HL-60 (cell line): ENCODE results near the gene PI3.
"Not testable (repeated sequence)": the region's sequence is repeated elsewhere in the genome, so short reads cannot be mapped to it uniquely, and the experiment has no call there.

ENCODE experiments used
- DNase-seq, 2 experiments: peaks; one replicate each; pipeline ENCODE4 v3.0.0-alpha.2; 2010 to 2020; ENCODE audit warnings: low read depth in 1 of 2, low spot score in 1 of 2
- H3K27ac ChIP-seq: fragments of 250-450 bp; sonication (Bioruptor Pico); replicated peaks from 2 replicates; pipeline ENCODE4 v1.5.1; 2020; ENCODE audit warnings: mild to moderate bottlenecking, moderate library complexity
- H3K27me3 ChIP-seq: fragments of 250-450 bp; sonication (Bioruptor Pico); 2 replicates; pipeline ENCODE4 v1.5.1; 2021; ENCODE audit warnings: mild to moderate bottlenecking, moderate library complexity; ENCODE audit not compliant: insufficient read depth, poor library complexity, severe bottlenecking
- H3K4me3 ChIP-seq: replicated peaks from 2 replicates; pipeline ENCODE4 v1.5.1; 2011; ENCODE audit warnings: mild to moderate bottlenecking, control low read depth, low read length; ENCODE audit not compliant: insufficient read depth
- GABPA ChIP-seq: IDR thresholded peaks from 2 replicates; pipeline ENCODE4 v1.6.1; 2012; ENCODE audit warnings: low read depth
- POLR2AphosphoS5 ChIP-seq: IDR thresholded peaks from 2 replicates; pipeline ENCODE4 v1.6.1; 2012; ENCODE audit warnings: low read depth
- SPI1 ChIP-seq: IDR thresholded peaks from 2 replicates; pipeline ENCODE4 v1.6.1; 2012; ENCODE audit warnings: low read depth, mild to moderate bottlenecking, borderline replicate concordance
- TF ChIP-seq, protein P1 (sequence below): IDR thresholded peaks from 2 replicates; pipeline ENCODE4 v1.6.1; 2012; ENCODE audit warnings: low read depth; ENCODE audit not compliant: insufficient replicate concordance
- TF ChIP-seq, protein P2 (sequence below): IDR thresholded peaks from one replicate; pipeline ENCODE4 v1.5.1; 2011; ENCODE audit warnings: low read length, control low read depth, inconsistent platforms; ENCODE audit not compliant: insufficient read depth

Gene PI3

DNA sequence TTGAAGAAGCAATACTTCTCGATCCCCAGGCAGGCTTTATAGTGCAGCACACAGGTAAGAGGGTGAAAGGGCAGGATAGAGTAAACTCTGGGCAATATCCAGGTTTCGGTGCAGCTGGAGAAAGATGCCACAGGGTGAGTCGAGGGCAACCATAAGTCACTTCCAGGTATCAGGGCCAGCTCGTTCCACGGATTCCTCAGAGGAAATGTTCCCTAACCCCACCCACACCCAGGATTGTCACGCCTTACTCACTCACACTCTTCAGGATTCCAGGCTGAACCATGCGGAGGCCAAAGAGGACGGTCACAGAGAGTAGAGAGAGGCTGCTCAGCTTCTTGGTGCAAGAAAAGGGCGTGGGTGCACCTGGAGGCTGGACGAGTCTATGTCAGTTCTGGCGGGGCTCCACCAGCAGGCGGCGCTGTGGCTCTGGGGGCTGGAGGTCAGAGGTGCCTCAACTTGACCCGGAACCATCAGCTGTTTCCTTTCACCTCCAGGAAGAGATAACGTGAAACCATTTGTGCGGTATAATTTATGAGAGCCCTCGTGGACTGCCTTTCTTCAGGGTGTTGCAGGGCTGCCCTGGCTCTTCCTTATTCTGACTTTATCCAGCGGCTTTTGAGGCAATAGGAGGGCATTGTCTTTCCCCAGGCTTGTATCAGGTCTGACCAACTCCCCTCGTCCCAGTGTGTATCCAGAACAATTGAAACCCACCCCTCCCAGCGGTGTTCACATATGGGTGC is 36.0 kb upstream of the PI3 start:
- DNase-seq: peak; percentile 47 to 81
- H3K27ac ChIP-seq: no peak overlapping the region
- H3K4me3 ChIP-seq: no peak overlapping the region

DNA sequence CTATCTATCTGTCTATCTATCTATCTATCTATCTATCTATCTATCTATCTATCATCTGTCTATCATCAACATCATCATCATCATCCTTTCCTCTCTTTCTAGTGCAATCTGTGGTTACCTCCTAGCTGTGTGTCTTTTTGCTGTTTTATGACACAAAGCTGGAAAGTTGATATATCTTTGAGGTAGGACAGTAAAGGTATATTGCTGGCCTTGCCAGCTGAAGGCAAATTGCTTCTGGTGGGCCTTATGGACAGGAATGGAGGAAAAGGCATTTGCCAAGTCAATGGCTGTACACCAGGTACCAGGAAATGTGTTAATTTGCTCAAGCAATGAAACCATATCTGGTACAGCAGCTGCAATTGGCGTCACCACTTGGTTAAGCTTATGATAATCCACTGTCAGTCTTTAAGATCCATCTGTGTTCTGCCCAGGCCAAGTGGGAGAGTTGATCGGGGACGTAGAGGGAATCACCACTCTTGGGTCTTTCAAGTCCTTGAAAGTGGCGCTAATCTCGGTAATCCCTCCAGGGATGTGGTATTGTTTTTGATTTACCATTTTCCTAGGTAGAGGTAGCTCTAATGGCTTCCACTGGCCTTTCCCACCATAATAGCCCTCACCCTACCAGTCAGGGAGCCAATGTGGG is 34.8 kb upstream of the PI3 start:
- DNase-seq: not testable (repeated sequence)

More for the DNA sequence above, 36.0 kb upstream of the PI3 start:
- no peaks in the 10 kb centered on the region for H3K27me3 ChIP-seq
- TF ChIP-seq, protein P1, sequence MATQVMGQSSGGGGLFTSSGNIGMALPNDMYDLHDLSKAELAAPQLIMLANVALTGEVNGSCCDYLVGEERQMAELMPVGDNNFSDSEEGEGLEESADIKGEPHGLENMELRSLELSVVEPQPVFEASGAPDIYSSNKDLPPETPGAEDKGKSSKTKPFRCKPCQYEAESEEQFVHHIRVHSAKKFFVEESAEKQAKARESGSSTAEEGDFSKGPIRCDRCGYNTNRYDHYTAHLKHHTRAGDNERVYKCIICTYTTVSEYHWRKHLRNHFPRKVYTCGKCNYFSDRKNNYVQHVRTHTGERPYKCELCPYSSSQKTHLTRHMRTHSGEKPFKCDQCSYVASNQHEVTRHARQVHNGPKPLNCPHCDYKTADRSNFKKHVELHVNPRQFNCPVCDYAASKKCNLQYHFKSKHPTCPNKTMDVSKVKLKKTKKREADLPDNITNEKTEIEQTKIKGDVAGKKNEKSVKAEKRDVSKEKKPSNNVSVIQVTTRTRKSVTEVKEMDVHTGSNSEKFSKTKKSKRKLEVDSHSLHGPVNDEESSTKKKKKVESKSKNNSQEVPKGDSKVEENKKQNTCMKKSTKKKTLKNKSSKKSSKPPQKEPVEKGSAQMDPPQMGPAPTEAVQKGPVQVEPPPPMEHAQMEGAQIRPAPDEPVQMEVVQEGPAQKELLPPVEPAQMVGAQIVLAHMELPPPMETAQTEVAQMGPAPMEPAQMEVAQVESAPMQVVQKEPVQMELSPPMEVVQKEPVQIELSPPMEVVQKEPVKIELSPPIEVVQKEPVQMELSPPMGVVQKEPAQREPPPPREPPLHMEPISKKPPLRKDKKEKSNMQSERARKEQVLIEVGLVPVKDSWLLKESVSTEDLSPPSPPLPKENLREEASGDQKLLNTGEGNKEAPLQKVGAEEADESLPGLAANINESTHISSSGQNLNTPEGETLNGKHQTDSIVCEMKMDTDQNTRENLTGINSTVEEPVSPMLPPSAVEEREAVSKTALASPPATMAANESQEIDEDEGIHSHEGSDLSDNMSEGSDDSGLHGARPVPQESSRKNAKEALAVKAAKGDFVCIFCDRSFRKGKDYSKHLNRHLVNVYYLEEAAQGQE: no peak
- TF ChIP-seq POLR2AphosphoS5: no peak
- TF ChIP-seq GABPA: peak; percentile 70
- TF ChIP-seq, protein P2, sequence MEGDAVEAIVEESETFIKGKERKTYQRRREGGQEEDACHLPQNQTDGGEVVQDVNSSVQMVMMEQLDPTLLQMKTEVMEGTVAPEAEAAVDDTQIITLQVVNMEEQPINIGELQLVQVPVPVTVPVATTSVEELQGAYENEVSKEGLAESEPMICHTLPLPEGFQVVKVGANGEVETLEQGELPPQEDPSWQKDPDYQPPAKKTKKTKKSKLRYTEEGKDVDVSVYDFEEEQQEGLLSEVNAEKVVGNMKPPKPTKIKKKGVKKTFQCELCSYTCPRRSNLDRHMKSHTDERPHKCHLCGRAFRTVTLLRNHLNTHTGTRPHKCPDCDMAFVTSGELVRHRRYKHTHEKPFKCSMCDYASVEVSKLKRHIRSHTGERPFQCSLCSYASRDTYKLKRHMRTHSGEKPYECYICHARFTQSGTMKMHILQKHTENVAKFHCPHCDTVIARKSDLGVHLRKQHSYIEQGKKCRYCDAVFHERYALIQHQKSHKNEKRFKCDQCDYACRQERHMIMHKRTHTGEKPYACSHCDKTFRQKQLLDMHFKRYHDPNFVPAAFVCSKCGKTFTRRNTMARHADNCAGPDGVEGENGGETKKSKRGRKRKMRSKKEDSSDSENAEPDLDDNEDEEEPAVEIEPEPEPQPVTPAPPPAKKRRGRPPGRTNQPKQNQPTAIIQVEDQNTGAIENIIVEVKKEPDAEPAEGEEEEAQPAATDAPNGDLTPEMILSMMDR: peak; percentile 90

DNA sequence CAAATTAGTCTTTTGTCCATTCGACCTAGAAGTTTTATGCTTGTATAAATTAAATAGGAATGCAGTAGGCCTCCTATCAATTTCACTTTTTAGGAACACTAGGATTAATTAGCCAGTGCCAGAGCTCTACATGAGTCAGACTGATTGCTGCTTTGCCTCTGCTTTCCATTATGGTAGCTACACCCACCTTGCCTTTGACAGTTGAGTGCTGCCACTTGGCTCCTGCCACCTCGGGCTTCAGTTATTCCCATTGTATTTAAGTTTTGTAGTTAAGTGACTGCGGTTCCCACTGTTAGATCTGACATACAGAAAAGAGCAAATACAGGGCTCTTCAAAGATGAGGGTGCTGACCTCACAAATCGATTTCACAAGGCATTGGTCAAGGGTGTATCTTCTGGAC is 33.9 kb upstream of the PI3 start:
- TF ChIP-seq POLR2AphosphoS5 (no peak), GABPA (no peak), SPI1 (no peak)
- TF ChIP-seq, protein P2: no peak
- TF ChIP-seq, protein P1: no peak
- no peak for DNase-seq
- no peak overlapping the region for H3K27ac ChIP-seq
- H3K27me3 ChIP-seq: no peaks in the 10 kb centered on the region
- no peak overlapping the region for H3K4me3 ChIP-seq

More for the DNA sequence above, 34.8 kb upstream of the PI3 start:
- not testable (repeated sequence) for H3K4me3 ChIP-seq, H3K27ac ChIP-seq, H3K27me3 ChIP-seq

DNA sequence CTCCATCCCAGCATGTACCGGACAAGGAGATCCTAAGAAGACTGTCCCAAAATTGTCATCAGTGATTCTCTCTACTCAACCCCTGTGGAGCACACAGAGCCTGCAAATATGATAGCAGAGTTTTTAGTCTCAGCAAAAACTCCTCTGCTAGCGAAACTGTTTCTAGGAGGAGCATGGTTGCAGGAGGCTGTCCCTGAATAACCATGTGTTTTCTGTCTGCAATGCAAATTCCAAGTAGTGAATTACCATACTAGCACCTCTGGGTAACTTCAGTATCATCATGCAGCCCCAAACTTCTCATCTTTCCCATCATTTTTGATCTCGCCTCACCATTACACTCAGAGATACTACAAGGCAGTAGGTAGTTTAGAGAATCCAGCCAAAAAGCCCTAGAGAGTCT is 25.6 kb upstream of the PI3 start:
- no peak overlapping the region for H3K27ac ChIP-seq
- no peak overlapping the region for H3K4me3 ChIP-seq
- TF ChIP-seq, protein P2: no peak
- TF ChIP-seq POLR2AphosphoS5: no peak
- TF ChIP-seq SPI1: no peak
- TF ChIP-seq, protein P1: no peak
- no peak for TF ChIP-seq GABPA
- peaks cover 5% of the 10 kb centered on the region for H3K27me3 ChIP-seq
- DNase-seq: no peak
